HS-27A (cell line): Measurements from ENCODE around the gene TMCC3.

Experiments used
- DNase-seq: peaks from one replicate; pipeline ENCODE4 v3.0.0-alpha.2; 2012; ENCODE audit warnings: low read depth, missing footprints

The TMCC3 gene

GRCh38 chr12:94673496-94673895 is 23.1 kb upstream of the TMCC3 start:
- no peak for DNase-seq

- no peak for DNase-seq
Observed at GRCh38 chr12:94671917-94672316, 21.6 kb upstream of the TMCC3 start.

- DNase-seq = no peak
Observed at GRCh38 chr12:94670898-94671297, 20.5 kb upstream of the TMCC3 start.

GRCh38 chr12:94670075-94670474 is 19.7 kb upstream of the TMCC3 start:
- DNase-seq = no peak

GRCh38 chr12:94667031-94667540 is 16.7 kb upstream of the TMCC3 start:
- DNase-seq = no peak

- no peak for DNase-seq
Observed at GRCh38 chr12:94666158-94666557, 15.8 kb upstream of the TMCC3 start.

- DNase-seq = no peak
Observed at GRCh38 chr12:94663702-94664101, 13.3 kb upstream of the TMCC3 start.

GRCh38 chr12:94663071-94663470 is 12.7 kb upstream of the TMCC3 start:
- DNase-seq = no peak

GRCh38 chr12:94660436-94660835 is 10.1 kb upstream of the TMCC3 start:
- DNase-seq = no peak

- no peak for DNase-seq
Observed at GRCh38 chr12:94659346-94659930, 9.1 kb upstream of the TMCC3 start.

- DNase-seq = no peak
Observed at GRCh38 chr12:94658931-94659330, 8.6 kb upstream of the TMCC3 start.

- no peak for DNase-seq
Observed at GRCh38 chr12:94656556-94656955, 6.2 kb upstream of the TMCC3 start.

GRCh38 chr12:94649349-94650142 is 811 bp downstream of the TMCC3 start:
- no peak for DNase-seq

- DNase-seq = no peak
Observed at GRCh38 chr12:94648578-94648977, 1.8 kb downstream of the TMCC3 start.

- DNase-seq = peak; percentile 24
Observed at GRCh38 chr12:94644141-94644979, 6.0 kb downstream of the TMCC3 start.

GRCh38 chr12:94643606-94644005 is 6.8 kb downstream of the TMCC3 start:
- DNase-seq = no peak

- DNase-seq = no peak
Observed at GRCh38 chr12:94641283-94641682, 9.1 kb downstream of the TMCC3 start.

- DNase-seq = no peak
Observed at GRCh38 chr12:94640134-94640928, 10.0 kb downstream of the TMCC3 start.

- no peak for DNase-seq
Observed at GRCh38 chr12:94638521-94638920, 11.8 kb downstream of the TMCC3 start.

- no peak for DNase-seq
Observed at GRCh38 chr12:94637390-94638113, 12.8 kb downstream of the TMCC3 start.

GRCh38 chr12:94636462-94637085 is 13.8 kb downstream of the TMCC3 start:
- DNase-seq = no peak
